HepG2 (cell line): ENCODE results near the gene ADM5. TPM values are rescaled to one million over a fixed set of nuclear protein-coding genes. Genes with fewer than 3 reads are reported as not detected.

Experiments
- ASH2L ChIP-seq: fragments of 300-600, 200-600 bp; sonication (generic); IDR thresholded peaks from 2 replicates; pipeline ENCODE4 v1.7.0; 2017; ENCODE audit warnings: low read depth, mild to moderate bottlenecking, moderate library complexity, mixed read lengths, low read length; ENCODE audit not compliant: insufficient read length
- CENPX ChIP-seq: sonication (generic); formaldehyde crosslinking; IDR thresholded peaks from 2 replicates; pipeline ENCODE4 v1.9.0; 2021; ENCODE audit warnings: mild to moderate bottlenecking, missing genetic modification reagents, moderate library complexity
- FOXK1 ChIP-seq: sonication (generic); formaldehyde crosslinking; IDR thresholded peaks from 2 replicates; pipeline ENCODE4 v1.4.0; 2020; ENCODE audit warnings: low read depth, missing genetic modification reagents, borderline replicate concordance
- FOXO4 ChIP-seq: sonication (generic); formaldehyde crosslinking; conservative IDR thresholded peaks from 2 replicates; pipeline ENCODE4 v1.8.1; 2023; ENCODE audit warnings: missing genetic modification reagents
- HNF4A ChIP-seq: sonication (generic); formaldehyde crosslinking; IDR thresholded peaks from 2 replicates; pipeline ENCODE4 v1.4.0; 2020; ENCODE audit warnings: missing genetic modification reagents
- HOXA9 ChIP-seq: sonication (generic); formaldehyde crosslinking; IDR thresholded peaks from 2 replicates; pipeline ENCODE4 v1.8.1; 2022; ENCODE audit warnings: missing genetic modification reagents, mild to moderate bottlenecking, moderate library complexity, borderline replicate concordance
- HOXD1 ChIP-seq: sonication (generic); formaldehyde crosslinking; IDR thresholded peaks from 2 replicates; pipeline ENCODE4 v1.5.0; 2020; ENCODE audit warnings: missing genetic modification reagents
- KDM5A ChIP-seq: fragments of 200-600 bp; sonication (generic); IDR thresholded peaks from 2 replicates; pipeline ENCODE4 v1.7.0; 2018; ENCODE audit warnings: antibody characterized with exemption, mild to moderate bottlenecking, low read length, borderline replicate concordance
- KLF16 ChIP-seq, 2 experiments: sonication (generic) in 1 of 2; formaldehyde crosslinking in 1 of 2; IDR thresholded peaks; 2 replicates each; pipeline versions ENCODE4 v1.6.1 to v1.8.0; 2016 to 2023; ENCODE audit warnings: missing genetic modification reagents in 2 of 2, missing compliant biosample characterization in 1 of 2
- NONO ChIP-seq, 2 experiments: fragments of 450-650 bp in 1 of 2; sonication (generic) in 1 of 2; formaldehyde crosslinking in 1 of 2; IDR thresholded peaks in 1 of 2; conservative IDR thresholded peaks in 1 of 2; 2 replicates each; pipeline versions ENCODE4 v1.6.1 to v1.8.0; 2017 to 2022; ENCODE audit warnings: mild to moderate bottlenecking in 1 of 2, missing genetic modification reagents in 1 of 2, moderate library complexity in 1 of 2
- PCBP1 ChIP-seq: fragments of 200-400 bp; formaldehyde crosslinking; IDR thresholded peaks from 2 replicates; pipeline ENCODE4 v1.6.1; 2017; ENCODE audit warnings: mild to moderate bottlenecking, low read depth, low read length, borderline replicate concordance
- RFXAP ChIP-seq: sonication (generic); formaldehyde crosslinking; IDR thresholded peaks from 2 replicates; pipeline ENCODE4 v1.4.0; 2020; ENCODE audit warnings: missing genetic modification reagents, borderline replicate concordance
- SKI ChIP-seq: fragments of 450-650 bp; IDR thresholded peaks from one replicate; pipeline ENCODE4 v1.6.1; 2018; ENCODE audit warnings: mild to moderate bottlenecking; ENCODE audit not compliant: partially characterized antibody
- SOX6 ChIP-seq, 2 experiments: fragments of 450-650 bp in 1 of 2; sonication (generic) in 1 of 2; formaldehyde crosslinking in 1 of 2; IDR thresholded peaks; 2 replicates each; pipeline versions ENCODE4 v1.4.0 to v1.6.1; 2017 to 2020; ENCODE audit warnings: antibody characterized with exemption in 1 of 2, mild to moderate bottlenecking in 1 of 2, missing genetic modification reagents in 1 of 2
- THRA ChIP-seq: sonication (generic); formaldehyde crosslinking; IDR thresholded peaks from 2 replicates; pipeline ENCODE4 v1.4.0; 2020; ENCODE audit warnings: missing genetic modification reagents, borderline replicate concordance
- YY1 ChIP-seq: IDR thresholded peaks from 2 replicates; pipeline ENCODE4 v1.6.1; 2011; ENCODE audit warnings: low read length, low read depth, moderate library complexity, mild to moderate bottlenecking; ENCODE audit not compliant: insufficient read depth, insufficient replicate concordance
- ZNF235 ChIP-seq: sonication (generic); formaldehyde crosslinking; IDR thresholded peaks from 2 replicates; pipeline ENCODE4 v1.8.1; 2023; ENCODE audit warnings: mild to moderate bottlenecking, missing genetic modification reagents, borderline replicate concordance
- ZNF572 ChIP-seq: sonication (generic); formaldehyde crosslinking; IDR thresholded peaks from 2 replicates; pipeline ENCODE4 v1.5.1; 2020; ENCODE audit warnings: mild to moderate bottlenecking, missing genetic modification reagents
- ZNF724P ChIP-seq: sonication (generic); formaldehyde crosslinking; IDR thresholded peaks from 2 replicates; pipeline ENCODE4 v1.8.0; 2022; ENCODE audit warnings: missing genetic modification reagents, borderline replicate concordance
- ZNF768 ChIP-seq: sonication (generic); formaldehyde crosslinking; IDR thresholded peaks from 2 replicates; pipeline ENCODE4 v1.4.0; 2020; ENCODE audit warnings: missing genetic modification reagents
- ZNF775 ChIP-seq: sonication (generic); formaldehyde crosslinking; IDR thresholded peaks from 2 replicates; pipeline ENCODE4 v1.4.0; 2020; ENCODE audit warnings: missing genetic modification reagents, mild to moderate bottlenecking, moderate library complexity, borderline replicate concordance
- polyA plus RNA-seq, 8 experiments: library from polyadenylated mRNA; depleted of rRNA in 3 of 8; stranded (reverse) in 7 of 8; unstranded in 1 of 8; fragments of >200 nt; fragmentation: Illumina TruSeq in 4 of 8; extraction: Trizol in 4 of 8; gene quantifications; 2 replicates each; pipeline versions ENCODE4 v1.2.1 to v1.2.3, GENCODE V29; 2011 to 2016; ENCODE audit warnings: low read depth in 4 of 8, missing spikeins in 1 of 8, mixed read lengths in 1 of 8; ENCODE audit not compliant: insufficient read depth in 1 of 8
- total RNA-seq, 5 experiments: library from RNA; depleted of rRNA; stranded (reverse); fragments of >200 nt; fragmentation: Illumina TruSeq; extraction: Trizol; gene quantifications; 2 replicates each; pipeline ENCODE4 v1.2.3, GENCODE V29; 2016; ENCODE audit warnings: low read depth in 1 of 5
- TF ChIP-seq, protein P1 (sequence below): sonication (generic); formaldehyde crosslinking; IDR thresholded peaks from 2 replicates; pipeline ENCODE4 v1.5.0; 2020; ENCODE audit warnings: missing genetic modification reagents, mild to moderate bottlenecking, borderline replicate concordance
- TF ChIP-seq, protein P2 (sequence below): sonication (generic); formaldehyde crosslinking; IDR thresholded peaks from 2 replicates; pipeline ENCODE4 v1.4.0; 2020; ENCODE audit warnings: low read depth, mild to moderate bottlenecking, missing genetic modification reagents

Gene ADM5
- total and polyA plus RNA-seq, 2 of the 13 experiments (the other 11 are each of a cell fraction or from before 2014, with no cell fraction given), result 2.7 to 4.1 TPM

DNA sequence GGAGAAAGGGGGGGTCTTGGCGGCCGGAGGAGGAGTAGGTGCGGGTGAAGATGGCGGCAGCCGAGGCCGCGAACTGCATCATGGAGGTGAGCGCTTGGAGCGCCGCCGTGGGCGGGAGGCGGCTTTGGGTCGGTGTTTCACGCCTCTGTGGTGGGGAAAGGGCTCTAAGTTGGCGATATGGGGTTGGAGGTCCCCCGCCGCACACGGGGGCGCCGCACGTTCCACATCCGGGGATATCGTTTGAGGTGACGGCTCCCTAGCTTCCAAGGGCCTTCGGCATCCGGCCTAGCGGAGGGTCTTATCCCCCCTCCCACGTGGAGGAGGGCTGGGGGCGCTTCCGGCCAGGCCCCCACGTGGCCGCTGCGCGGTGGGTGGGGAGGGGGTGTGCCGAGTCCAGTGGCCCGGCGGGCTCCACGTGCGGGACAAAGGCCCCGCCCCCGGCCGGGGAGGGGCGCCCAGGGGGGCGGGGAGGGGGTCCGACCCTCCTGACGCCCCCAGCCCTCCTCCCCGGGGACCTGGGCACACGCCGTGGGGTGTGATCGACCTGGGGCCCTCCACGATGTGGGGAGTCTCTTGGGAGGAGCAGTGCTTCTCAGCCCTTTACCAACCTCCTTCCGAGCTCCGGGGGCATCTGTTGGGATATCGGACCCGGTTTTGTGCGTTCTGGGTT lies 12.0 kb upstream of the ADM5 start, which contains the start of gene PRMT1 (continued):
- TF ChIP-seq YY1 (peak; percentile 93), KDM5A (peak; percentile 39; the same call in 1 of the 2 replicates), FOXO4 (no peak), ZNF724P (CRISPR knock-in tag) (0 out of 2 replicates have a peak, but pooled peaks have one; percentile 83), THRA (CRISPR knock-in tag) (0 out of 2 replicates have a peak, but pooled peaks have one; percentile 46), SKI (no peak), SOX6 (IDR thresholded peaks at IDR 0.05) (no peak), SOX6 (CRISPR knock-in tag; IDR thresholded peaks at IDR 0.05) (peak; percentile 36; the same call in 1 of the 2 replicates), CENPX (no peak), ZNF775 (CRISPR knock-in tag) (no peak), ZNF235 (peak; percentile 80; the same call in 1 of the 2 replicates), PCBP1 (no peak), RFXAP (no peak; the same call in 1 of the 2 replicates), HOXD1 (CRISPR knock-in tag) (peak; percentile 68; the same call in 1 of the 2 replicates), HOXA9 (no peak), FOXK1 (CRISPR knock-in tag) (peak; percentile 29; the same call in 1 of the 2 replicates), KLF16 (CRISPR knock-in tag; IDR thresholded peaks at IDR 0.05) (peak in 1 of 2 experiments; percentile 90; a peak in 2 of 4 replicates), NONO (IDR thresholded peaks at IDR 0.05) (no peak), NONO (CRISPR knock-in tag; conservative IDR thresholded peaks at IDR 0.05) (0 out of 2 replicates have a peak, but pooled peaks have one; percentile 30), ASH2L (peak; percentile 39), ZNF768 (CRISPR knock-in tag) (peak; percentile 18; the same call in 1 of the 2 replicates), HNF4A (CRISPR knock-in tag) (no peak), ZNF572 (CRISPR knock-in tag) (no peak)
- TF ChIP-seq, protein P1, sequence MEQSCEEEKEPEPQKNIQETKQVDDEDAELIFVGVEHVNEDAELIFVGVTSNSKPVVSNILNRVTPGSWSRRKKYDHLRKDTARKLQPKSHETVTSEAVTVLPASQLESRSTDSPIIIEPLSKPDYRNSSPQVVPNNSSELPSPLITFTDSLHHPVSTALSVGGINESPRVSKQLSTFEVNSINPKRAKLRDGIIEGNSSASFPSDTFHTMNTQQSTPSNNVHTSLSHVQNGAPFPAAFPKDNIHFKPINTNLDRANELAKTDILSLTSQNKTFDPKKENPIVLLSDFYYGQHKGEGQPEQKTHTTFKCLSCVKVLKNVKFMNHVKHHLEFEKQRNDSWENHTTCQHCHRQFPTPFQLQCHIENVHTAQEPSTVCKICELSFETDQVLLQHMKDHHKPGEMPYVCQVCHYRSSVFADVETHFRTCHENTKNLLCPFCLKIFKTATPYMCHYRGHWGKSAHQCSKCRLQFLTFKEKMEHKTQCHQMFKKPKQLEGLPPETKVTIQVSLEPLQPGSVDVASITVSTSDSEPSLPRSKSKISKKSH (CRISPR knock-in tag), result peak; percentile 4; the same call in 1 of the 2 replicates
- TF ChIP-seq, protein P2, sequence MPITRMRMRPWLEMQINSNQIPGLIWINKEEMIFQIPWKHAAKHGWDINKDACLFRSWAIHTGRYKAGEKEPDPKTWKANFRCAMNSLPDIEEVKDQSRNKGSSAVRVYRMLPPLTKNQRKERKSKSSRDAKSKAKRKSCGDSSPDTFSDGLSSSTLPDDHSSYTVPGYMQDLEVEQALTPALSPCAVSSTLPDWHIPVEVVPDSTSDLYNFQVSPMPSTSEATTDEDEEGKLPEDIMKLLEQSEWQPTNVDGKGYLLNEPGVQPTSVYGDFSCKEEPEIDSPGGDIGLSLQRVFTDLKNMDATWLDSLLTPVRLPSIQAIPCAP (CRISPR knock-in tag), result no peak
